Neuronal stem cell (in vitro differentiated cells): Measurements from ENCODE around the gene PRR14L.

ENCODE experiments used
- DNase-seq: peaks from one replicate; pipeline ENCODE4 v3.0.0-alpha.2; 2013; ENCODE audit warnings: low spot score
- H2AFZ ChIP-seq: one replicate; pipeline ENCODE4 v1.6.1; 2013; ENCODE audit warnings: mild to moderate bottlenecking, low read length, inconsistent platforms
- H2AK5ac ChIP-seq: 2 replicates; pipeline ENCODE4 v1.6.1; 2013; ENCODE audit warnings: low read depth, mild to moderate bottlenecking, inconsistent platforms, low read length, moderate library complexity, mixed read lengths
- H2BK120ac ChIP-seq: 2 replicates; pipeline ENCODE4 v1.6.1; 2013; ENCODE audit warnings: low read depth, mild to moderate bottlenecking, inconsistent platforms, low read length, moderate library complexity, mixed read lengths
- H2BK12ac ChIP-seq: one replicate; pipeline ENCODE4 v1.6.1; 2013; ENCODE audit warnings: low read length, inconsistent platforms
- H2BK15ac ChIP-seq: 2 replicates; pipeline ENCODE4 v1.6.1; 2013; ENCODE audit warnings: mild to moderate bottlenecking, low read length, inconsistent platforms, mixed read lengths
- H2BK5ac ChIP-seq: one replicate; pipeline ENCODE4 v1.6.1; 2013; ENCODE audit warnings: inconsistent platforms, mild to moderate bottlenecking, low read length, moderate library complexity
- H3K14ac ChIP-seq: one replicate; pipeline ENCODE4 v1.6.1; 2013; ENCODE audit warnings: low read length, inconsistent platforms
- H3K18ac ChIP-seq: 2 replicates; pipeline ENCODE4 v1.6.1; 2013; ENCODE audit warnings: low read length, inconsistent platforms
- H3K23ac ChIP-seq: 2 replicates; pipeline ENCODE4 v1.6.1; 2013; ENCODE audit warnings: low read depth, mild to moderate bottlenecking, mixed read lengths, low read length, inconsistent platforms; ENCODE audit not compliant: poor library complexity
- H3K27ac ChIP-seq: replicated peaks from 3 replicates; pipeline ENCODE4 v1.5.1; 2013; ENCODE audit warnings: low read length, inconsistent platforms
- H3K27me3 ChIP-seq, 3 experiments: 2 replicates each; pipeline ENCODE4 v1.6.1; 2013; ENCODE audit warnings: low read length in 3 of 3, mild to moderate bottlenecking in 2 of 3, inconsistent platforms in 1 of 3, low read depth in 1 of 3, mixed read lengths in 1 of 3, moderate library complexity in 1 of 3; ENCODE audit not compliant: control insufficient read depth in 3 of 3, insufficient read depth in 3 of 3
- H3K36me3 ChIP-seq, 2 donors: replicated peaks in 1 of 2; 2 replicates each; pipeline ENCODE4 v1.6.1; 2013; ENCODE audit warnings: low read length in 2 of 2; ENCODE audit not compliant: control insufficient read depth in 2 of 2, insufficient read depth in 2 of 2
- H3K4ac ChIP-seq: 2 replicates; pipeline ENCODE4 v1.6.1; 2013; ENCODE audit warnings: inconsistent platforms, mild to moderate bottlenecking, low read length, moderate library complexity
- H3K4me1 ChIP-seq, 2 donors: 1 replicate in 1 of 2; 2 replicates in 1 of 2; pipeline ENCODE4 v1.6.1; 2013; ENCODE audit warnings: low read length in 2 of 2, low read depth in 1 of 2; ENCODE audit not compliant: control insufficient read depth in 2 of 2, insufficient read depth in 1 of 2
- H3K4me2 ChIP-seq: one replicate; pipeline ENCODE4 v1.6.1; 2013; ENCODE audit warnings: mild to moderate bottlenecking, low read length, inconsistent platforms; ENCODE audit not compliant: insufficient read depth, poor library complexity, severe bottlenecking
- H3K4me3 ChIP-seq, 2 donors: 2 replicates each; pipeline ENCODE4 v1.5.1; 2013; ENCODE audit warnings: low read length in 2 of 2, mild to moderate bottlenecking in 2 of 2, inconsistent platforms in 1 of 2, moderate library complexity in 1 of 2
- H3K79me1 ChIP-seq: one replicate; pipeline ENCODE4 v1.6.1; 2013; ENCODE audit warnings: low read depth, mild to moderate bottlenecking, inconsistent platforms, low read length, moderate library complexity
- H3K9ac ChIP-seq: one replicate; pipeline ENCODE4 v1.6.1; 2013; ENCODE audit warnings: mild to moderate bottlenecking, low read depth, low read length, inconsistent platforms; ENCODE audit not compliant: poor library complexity
- H3K9me3 ChIP-seq, 2 donors: replicated peaks in 1 of 2; 2 replicates each; pipeline versions ENCODE3 to v1.6.1; 2013; ENCODE audit warnings: low read length in 2 of 2, mild to moderate bottlenecking in 2 of 2, inconsistent platforms in 1 of 2, low read depth in 1 of 2, mixed read lengths in 1 of 2, moderate library complexity in 1 of 2; ENCODE audit not compliant: control insufficient read depth in 2 of 2, insufficient read depth in 1 of 2
- H4K8ac ChIP-seq: one replicate; pipeline ENCODE4 v1.6.1; 2013; ENCODE audit warnings: low read depth, mild to moderate bottlenecking, inconsistent platforms, low read length, moderate library complexity
- H4K91ac ChIP-seq: one replicate; pipeline ENCODE4 v1.6.1; 2013; ENCODE audit warnings: low read length, low read depth, mild to moderate bottlenecking, inconsistent platforms; ENCODE audit not compliant: poor library complexity
- WGBS, 2 donors: extraction: QIAGEN DNeasy Blood & Tissue Kit; methylation state at CpG; one replicate each; pipeline ENCODE4 v1.1.7; 2013; ENCODE audit warnings: missing lambda C conversion rate in 2 of 2, mixed read lengths in 1 of 2; ENCODE audit not compliant: insufficient read length in 2 of 2, insufficient replicate concordance in 1 of 2; ENCODE audit errors: extremely low coverage in 2 of 2; 5-methylcytosine and 5-hydroxymethylcytosine counted together

Gene PRR14L

DNA sequence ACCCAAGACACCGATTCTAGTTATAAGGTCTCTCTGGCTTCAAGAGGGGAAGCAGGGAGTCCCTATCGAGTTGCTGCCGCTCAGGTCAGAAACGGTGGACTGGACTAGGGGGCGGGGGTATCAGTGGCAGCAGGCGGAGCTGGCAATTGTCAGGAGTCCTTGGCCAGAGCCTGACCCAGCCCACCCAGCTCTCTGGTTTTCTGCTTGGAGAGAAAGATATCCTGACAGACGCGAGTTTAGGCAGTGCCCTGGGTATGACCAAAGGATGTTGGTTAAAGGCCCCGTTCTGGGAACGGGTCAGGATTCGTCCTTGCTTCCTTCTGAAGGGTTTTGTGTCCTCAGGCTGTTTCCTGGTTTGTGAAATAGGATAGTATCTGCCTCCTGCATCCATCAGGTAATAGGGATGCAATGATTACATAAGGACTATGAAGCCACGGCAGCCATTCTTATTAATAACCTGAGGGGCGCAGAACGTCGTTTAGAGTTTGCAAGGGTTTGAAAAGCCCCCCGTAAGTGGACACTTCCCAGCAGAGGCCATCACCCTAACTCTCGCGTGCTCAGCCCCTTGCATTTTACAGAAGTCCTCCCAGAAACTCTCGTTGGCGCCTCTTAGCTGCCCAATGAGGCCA is 3.2 kb upstream of the PRR14L start:
- Histone ChIP-seq H3K4me3 (peak overlapping the region; percentile 72 to 74), H2BK12ac (no peak overlapping the region)

DNA sequence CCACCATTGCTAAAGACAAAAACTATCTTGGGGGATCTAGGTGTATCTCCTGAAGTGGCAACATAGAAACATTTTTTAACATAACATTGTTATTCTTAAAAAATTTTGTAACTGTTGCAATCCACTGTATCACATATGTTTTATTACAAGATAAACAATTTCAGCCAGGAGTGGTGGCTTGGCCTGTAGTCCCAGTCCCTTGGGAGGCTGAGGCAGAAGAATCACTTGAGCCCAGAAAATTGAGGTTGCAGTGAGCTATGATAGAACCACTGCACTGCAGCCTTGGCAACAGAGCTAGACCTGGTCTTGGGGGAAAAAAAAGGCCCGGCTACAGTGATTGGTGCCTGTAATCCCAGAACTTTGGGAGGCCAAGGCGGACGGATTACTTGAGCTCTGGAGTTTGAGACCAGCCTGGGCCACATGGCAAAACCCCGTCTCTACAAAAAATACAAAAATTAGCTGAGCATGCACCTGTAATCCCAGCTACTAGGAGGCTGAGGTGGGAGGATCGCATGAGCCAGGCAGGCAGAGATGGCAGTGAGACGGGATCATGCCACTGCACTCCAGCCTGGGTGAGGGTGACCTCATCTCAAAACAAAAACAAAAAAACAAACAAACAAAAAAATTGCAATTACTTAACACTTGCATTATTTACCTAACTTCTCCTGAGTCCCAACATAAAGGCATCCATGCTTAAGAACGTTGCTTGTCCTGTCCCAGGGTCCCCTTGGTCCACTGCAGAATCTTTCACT is 2.3 kb upstream of the PRR14L start:
- peak overlapping the region; percentile 21 for H3K4me2 ChIP-seq
- no peak overlapping the region for H2BK15ac ChIP-seq
- no peak overlapping the region for H4K91ac ChIP-seq
- no peak overlapping the region for H2BK120ac ChIP-seq
- no peak overlapping the region for H3K14ac ChIP-seq
- H3K4ac ChIP-seq: no peak overlapping the region
- no peak overlapping the region for H3K9ac ChIP-seq
- H3K27me3 ChIP-seq: no peaks in the 10 kb centered on the region
- no peak overlapping the region for H3K18ac ChIP-seq
- no peak overlapping the region for H3K23ac ChIP-seq
- H3K9me3 ChIP-seq: no peaks in the 10 kb centered on the region
- peaks cover 9 to 22% of the 10 kb centered on the region in 2 donors for H3K4me1 ChIP-seq
- no CpG with 5 or more reads among the region's 7 CpGs for WGBS, 2 donors
- H2AFZ ChIP-seq: peak overlapping the region; percentile 79
- H3K36me3 ChIP-seq: peaks cover 0 to 18% of the 10 kb centered on the region in 2 donors
- DNase-seq: no peak
- no peak overlapping the region for H4K8ac ChIP-seq
- no peak overlapping the region for H2BK12ac ChIP-seq
- H2BK5ac ChIP-seq: no peak overlapping the region
- H3K79me1 ChIP-seq: no peaks in the 10 kb centered on the region
- no peak overlapping the region for H2AK5ac ChIP-seq
- peak overlapping the region in 1 of 2 donors; percentile 72 for H3K4me3 ChIP-seq
- H3K27ac ChIP-seq: no peak overlapping the region

More for the DNA sequence above, 3.2 kb upstream of the PRR14L start:
- H2AK5ac ChIP-seq: no peak overlapping the region
- H4K8ac ChIP-seq: no peak overlapping the region
- peak overlapping the region; percentile 66 for H3K18ac ChIP-seq
- H2BK15ac ChIP-seq: no peak overlapping the region
- peak overlapping the region; percentile 91 for H3K27ac ChIP-seq
- no CpG with 5 or more reads among the region's 20 CpGs for WGBS, 2 donors
- no peaks in the 10 kb centered on the region for H3K27me3 ChIP-seq
- H3K14ac ChIP-seq: no peak overlapping the region
- H4K91ac ChIP-seq: no peak overlapping the region
- no peak overlapping the region for H3K4ac ChIP-seq
- no peak overlapping the region for H3K23ac ChIP-seq
- peaks cover 8 to 20% of the 10 kb centered on the region in 2 donors for H3K4me1 ChIP-seq
- H3K9me3 ChIP-seq: no peaks in the 10 kb centered on the region
- peak overlapping the region; percentile 79 for H2AFZ ChIP-seq
- no peaks in the 10 kb centered on the region for H3K79me1 ChIP-seq
- peak; percentile 66 for DNase-seq
- H3K36me3 ChIP-seq: peaks cover 0 to 16% of the 10 kb centered on the region in 2 donors
- no peak overlapping the region for H2BK5ac ChIP-seq
- no peak overlapping the region for H2BK120ac ChIP-seq
- H3K4me2 ChIP-seq: peak overlapping the region; percentile 96
- peak overlapping the region; percentile 34 for H3K9ac ChIP-seq

DNA sequence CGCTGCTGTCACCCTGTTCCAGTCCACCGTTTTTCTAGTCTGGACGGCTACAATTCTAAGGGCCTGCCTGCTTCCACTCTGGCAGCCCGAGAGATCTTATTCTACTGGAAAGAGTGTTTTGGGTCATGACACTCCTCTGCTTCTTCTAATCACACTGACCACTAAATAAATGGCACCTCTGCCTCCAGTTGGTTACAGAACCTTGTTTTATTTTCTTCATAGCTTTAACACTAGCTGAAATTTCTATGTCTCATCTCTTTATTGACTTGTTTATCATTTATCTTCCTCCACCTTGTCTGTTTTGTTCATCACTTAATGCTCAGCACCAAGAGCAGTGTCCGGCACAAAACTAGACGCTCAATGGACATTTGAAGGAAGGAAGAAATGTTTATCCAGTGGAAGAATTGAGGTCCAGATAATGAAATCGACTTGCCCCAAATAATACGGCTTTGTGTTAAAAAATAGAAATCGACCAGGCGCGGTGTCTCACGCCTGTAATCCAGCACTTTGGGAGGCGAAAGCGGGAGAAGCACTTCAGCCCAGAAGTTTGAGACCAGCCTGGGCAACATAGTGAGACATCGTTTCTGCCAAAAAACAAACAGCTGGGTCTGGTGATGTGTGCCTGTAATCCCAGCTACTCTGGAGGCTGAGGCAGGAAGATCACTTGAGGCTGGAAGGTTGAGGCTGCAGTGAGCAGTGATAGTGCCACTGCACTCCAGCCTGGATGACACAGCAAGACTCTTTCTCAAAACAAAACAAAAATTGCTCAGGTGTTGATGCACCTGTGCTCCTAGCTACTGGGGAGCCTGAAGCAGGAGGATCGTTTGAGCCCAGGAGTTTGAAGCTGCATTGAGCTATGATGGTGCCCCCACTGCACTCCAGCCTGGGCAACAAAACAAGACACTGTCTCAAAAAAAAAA is 693 bp upstream of the PRR14L start:
- H3K27ac ChIP-seq: no peak overlapping the region

More for the DNA sequence above, 693 bp upstream of the PRR14L start:
- H2BK5ac ChIP-seq: no peak overlapping the region
- peaks cover 0 to 19% of the 10 kb centered on the region in 2 donors for H3K36me3 ChIP-seq
- H2BK12ac ChIP-seq: no peak overlapping the region
- no peak overlapping the region for H3K23ac ChIP-seq
- no peak for DNase-seq
- H2BK15ac ChIP-seq: peak overlapping the region; percentile 38
- H3K18ac ChIP-seq: no peak overlapping the region
- no peaks in the 10 kb centered on the region for H3K79me1 ChIP-seq
- no peak overlapping the region for H2BK120ac ChIP-seq
- peak overlapping the region; percentile 91 for H2AFZ ChIP-seq
- H3K9ac ChIP-seq: no peak overlapping the region
- no peaks in the 10 kb centered on the region for H3K9me3 ChIP-seq
- H3K4me3 ChIP-seq: peak overlapping the region in 1 of 2 donors; percentile 82
- no peaks in the 10 kb centered on the region for H3K27me3 ChIP-seq
- peak overlapping the region; percentile 43 for H3K4me2 ChIP-seq
- no CpG with 5 or more reads among the region's 16 CpGs for WGBS, 2 donors
- H3K4me1 ChIP-seq: peaks cover 9 to 22% of the 10 kb centered on the region in 2 donors
- H4K8ac ChIP-seq: no peak overlapping the region
- no peak overlapping the region for H2AK5ac ChIP-seq
- H4K91ac ChIP-seq: no peak overlapping the region
- H3K14ac ChIP-seq: no peak overlapping the region
- no peak overlapping the region for H3K4ac ChIP-seq
